GM12874 (cell line): ENCODE data around the gene CARD19.

Experiments used
- CTCF ChIP-seq: IDR thresholded peaks from 2 replicates; pipeline ENCODE4 v1.5.1; 2011; ENCODE audit warnings: low read depth, mild to moderate bottlenecking, control low read depth, low read length, moderate library complexity; ENCODE audit not compliant: insufficient read depth

The CARD19 gene

GRCh38 chr9:93095205-93096130, 549 bp upstream of the CARD19 start:
- TF ChIP-seq CTCF: no peak

GRCh38 chr9:93096811-93097382, 880 bp downstream of the CARD19 start:
- TF ChIP-seq CTCF: no peak

- no peak for TF ChIP-seq CTCF
Measured at GRCh38 chr9:93097511-93098201, 1.6 kb downstream of the CARD19 start.

- no peak for TF ChIP-seq CTCF
Measured at GRCh38 chr9:93098236-93098946, 2.4 kb downstream of the CARD19 start.

GRCh38 chr9:93099551-93100275, 3.7 kb downstream of the CARD19 start:
- TF ChIP-seq CTCF: no peak

GRCh38 chr9:93100276-93100636, 4.2 kb downstream of the CARD19 start:
- TF ChIP-seq CTCF: no peak

GRCh38 chr9:93105620-93106019, 9.6 kb downstream of the CARD19 start:
- TF ChIP-seq CTCF: no peak
